IMR-90 (cell line): ENCODE measurements around the gene SEPTIN5. TPM values are rescaled to one million over a fixed set of nuclear protein-coding genes. Genes with fewer than 3 reads are reported as not detected.

Experiments used
- ATAC-seq: fragments of 200-7000 bp; cut with Tn5 transposase; 2 replicates; pipeline ENCODE4 v1.9.1; 2020; ENCODE audit warnings: low read depth, mild to moderate bottlenecking, moderate library complexity
- BruUV-seq: library from RNA; stranded (reverse); fragments of 400-500 nt; replicated peaks from 2 replicates; lab custom pipeline; 2021; lab: Mats Ljungman, UMichigan
- CTCF ChIA-PET: fragments of 300-600 bp; formaldehyde crosslinking; extraction: SDS; loops from one replicate; lab custom pipeline; 2021; ENCODE audit warnings: antibody characterized with exemption; lab: Yijun Ruan, JAX
- POLR2A ChIA-PET: fragments of 300-600 bp; sonication (Branson Sonifier 250); formaldehyde crosslinking; loops from one replicate; lab custom pipeline; 2022; ENCODE audit warnings: antibody characterized with exemption; ENCODE audit not compliant: unreplicated experiment; lab: Charles Lee
- DNase-seq: peaks from one replicate; pipeline ENCODE4 v3.0.0; 2013
- H2AFZ ChIP-seq: replicated peaks from 2 replicates; pipeline ENCODE3; 2013; ENCODE audit warnings: low read length, mild to moderate bottlenecking; ENCODE audit not compliant: poor library complexity
- H2AK5ac ChIP-seq: 2 replicates; pipeline ENCODE4 v1.6.1; 2013; ENCODE audit warnings: low read depth, low read length, inconsistent platforms
- H2AK9ac ChIP-seq: replicated peaks from 2 replicates; pipeline ENCODE3; 2013; ENCODE audit warnings: mild to moderate bottlenecking, low read depth, low read length, moderate library complexity; ENCODE audit not compliant: poor library complexity
- H2BK120ac ChIP-seq: 2 replicates; pipeline ENCODE4 v1.6.1; 2013; ENCODE audit warnings: low read depth, low read length, inconsistent platforms
- H2BK15ac ChIP-seq: 3 replicates; pipeline ENCODE4 v1.6.1; 2013; ENCODE audit warnings: low read depth, low read length, inconsistent platforms
- H2BK20ac ChIP-seq: 2 replicates; pipeline ENCODE4 v1.6.1; 2013; ENCODE audit warnings: low read depth, mild to moderate bottlenecking, inconsistent platforms, low read length, moderate library complexity
- H2BK5ac ChIP-seq: 2 replicates; pipeline ENCODE4 v1.6.1; 2013; ENCODE audit warnings: mild to moderate bottlenecking, low read depth, low read length, inconsistent platforms; ENCODE audit not compliant: poor library complexity, severe bottlenecking
- H3K14ac ChIP-seq: replicated peaks from 2 replicates; pipeline ENCODE4 v1.6.1; 2013; ENCODE audit warnings: low read depth, low read length, inconsistent platforms
- H3K18ac ChIP-seq: 2 replicates; pipeline ENCODE4 v1.6.1; 2013; ENCODE audit warnings: low read depth, low read length, control low read depth
- H3K23ac ChIP-seq: 2 replicates; pipeline ENCODE4 v1.6.1; 2013; ENCODE audit warnings: low read depth, low read length, inconsistent platforms
- H3K27ac ChIP-seq: 2 replicates; pipeline ENCODE4 v1.5.1; 2013; ENCODE audit warnings: mild to moderate bottlenecking, control low read depth, low read length; ENCODE audit not compliant: insufficient read depth
- H3K27me3 ChIP-seq: 2 replicates; pipeline ENCODE4 v1.6.1; 2013; ENCODE audit warnings: low read length; ENCODE audit not compliant: control insufficient read depth, insufficient read depth
- H3K36me3 ChIP-seq: 2 replicates; pipeline ENCODE4 v1.6.1; 2013; ENCODE audit warnings: low read length, mixed read lengths; ENCODE audit not compliant: control insufficient read depth, insufficient read depth
- H3K4ac ChIP-seq: 2 replicates; pipeline ENCODE4 v1.6.1; 2013; ENCODE audit warnings: low read depth, low read length, inconsistent platforms
- H3K4me1 ChIP-seq: 2 replicates; pipeline ENCODE4 v1.6.1; 2013; ENCODE audit warnings: low read length, mixed read lengths; ENCODE audit not compliant: control insufficient read depth, insufficient read depth
- H3K4me2 ChIP-seq: 2 replicates; pipeline ENCODE4 v1.6.1; 2013; ENCODE audit warnings: low read depth, mild to moderate bottlenecking, control low read depth, low read length, moderate library complexity
- H3K4me3 ChIP-seq: 2 replicates; pipeline ENCODE4 v1.5.1; 2013; ENCODE audit warnings: low read depth, mild to moderate bottlenecking, control low read depth, low read length, moderate library complexity; ENCODE audit not compliant: insufficient read depth
- H3K56ac ChIP-seq: 2 replicates; pipeline ENCODE4 v1.6.1; 2013; ENCODE audit warnings: low read length, inconsistent platforms; ENCODE audit not compliant: insufficient read depth; ENCODE audit errors: extremely low read depth
- H3K79me1 ChIP-seq, 2 experiments: 2 replicates each; pipeline ENCODE4 v1.6.1; 2013; ENCODE audit warnings: low read length in 2 of 2, inconsistent platforms in 1 of 2, low read depth in 1 of 2
- H3K9ac ChIP-seq: 2 replicates; pipeline ENCODE4 v1.6.1; 2013; ENCODE audit warnings: low read depth, low read length, control low read depth
- H3K9me1 ChIP-seq: 2 replicates; pipeline ENCODE4 v1.6.1; 2013; ENCODE audit warnings: low read length, inconsistent platforms; ENCODE audit not compliant: insufficient read depth
- H3K9me3 ChIP-seq: 2 replicates; pipeline ENCODE4 v1.6.1; 2013; ENCODE audit warnings: low read length; ENCODE audit not compliant: control insufficient read depth, insufficient read depth
- H4K20me1 ChIP-seq: 2 replicates; pipeline ENCODE4 v1.6.1; 2013; ENCODE audit warnings: low read length, inconsistent platforms; ENCODE audit not compliant: insufficient read depth
- H4K5ac ChIP-seq: 2 replicates; pipeline ENCODE4 v1.6.1; 2013; ENCODE audit warnings: mild to moderate bottlenecking, low read depth, low read length, control low read depth
- H4K8ac ChIP-seq, 2 experiments: 2 replicates each; pipeline ENCODE4 v1.6.1; 2013; ENCODE audit warnings: low read depth in 2 of 2, low read length in 2 of 2, control low read depth in 1 of 2, inconsistent platforms in 1 of 2
- H4K91ac ChIP-seq: 2 replicates; pipeline ENCODE4 v1.6.1; 2013; ENCODE audit warnings: low read depth, low read length, inconsistent platforms; ENCODE audit not compliant: insufficient read depth
- BHLHE40 ChIP-seq: fragments of 150-350 bp; IDR thresholded peaks from 2 replicates; pipeline ENCODE4 v1.6.1; 2016; ENCODE audit warnings: mild to moderate bottlenecking, low read depth, low read length
- CEBPB ChIP-seq: IDR thresholded peaks from 2 replicates; pipeline ENCODE4 v1.6.1; 2012; ENCODE audit warnings: low read depth, low read length, improper control_type of control experiment
- CHD1 ChIP-seq: IDR thresholded peaks from 2 replicates; pipeline ENCODE4 v1.6.1; 2012; ENCODE audit warnings: low read depth, low read length, improper control_type of control experiment
- FOS ChIP-seq: fragments of 150-350 bp; IDR thresholded peaks from 2 replicates; pipeline ENCODE4 v1.6.1; 2016; ENCODE audit warnings: low read depth, low read length
- MAFK ChIP-seq: IDR thresholded peaks from 2 replicates; pipeline ENCODE4 v1.6.1; 2012; ENCODE audit warnings: low read depth, low read length, improper control_type of control experiment
- MXI1 ChIP-seq: IDR thresholded peaks from 2 replicates; pipeline ENCODE4 v1.6.1; 2012; ENCODE audit warnings: low read depth, mild to moderate bottlenecking, low read length, moderate library complexity, borderline replicate concordance
- NFE2L2 ChIP-seq: fragments of 150-350 bp; IDR thresholded peaks from 2 replicates; pipeline ENCODE4 v1.6.1; 2016; ENCODE audit warnings: low read depth, mild to moderate bottlenecking, low read length
- POLR2A ChIP-seq: IDR thresholded peaks from 2 replicates; pipeline ENCODE4 v1.6.1; 2012; ENCODE audit warnings: mild to moderate bottlenecking, low read depth, low read length
- RAD21 ChIP-seq: IDR thresholded peaks from 2 replicates; pipeline ENCODE4 v1.6.1; 2012; ENCODE audit warnings: low read length, improper control_type of control experiment
- RCOR1 ChIP-seq: IDR thresholded peaks from 2 replicates; pipeline ENCODE4 v1.6.1; 2012; ENCODE audit warnings: mild to moderate bottlenecking, low read length, improper control_type of control experiment; ENCODE audit not compliant: insufficient replicate concordance
- RFX5 ChIP-seq: IDR thresholded peaks from 2 replicates; pipeline ENCODE4 v1.8.0; 2012; ENCODE audit warnings: low read depth, mild to moderate bottlenecking, low read length, moderate library complexity
- SMC3 ChIP-seq: fragments of 150-350 bp; IDR thresholded peaks from 2 replicates; pipeline ENCODE4 v1.6.1; 2016; ENCODE audit warnings: low read depth, mild to moderate bottlenecking, antibody characterized with exemption, low read length, moderate library complexity
- WGBS, 2 experiments: methylation state at CpG; one replicate each; pipeline versions ENCODE4 v1.1.5 to v1.1.7; 2013; ENCODE audit warnings: missing lambda C conversion rate in 2 of 2; ENCODE audit not compliant: insufficient read length in 1 of 2; ENCODE audit errors: extremely low coverage in 2 of 2; 5-methylcytosine and 5-hydroxymethylcytosine counted together
- dilution Hi-C: fragments of 300-500 bp; cut with HindIII; formaldehyde crosslinking; loops from one replicate; pipeline ENCODE4 v1.14.3; 2018; ENCODE audit warnings: low sequenced_read_pairs; ENCODE audit not compliant: unreplicated experiment
- in situ Hi-C: fragments of 300-500 bp; cut with MboI; formaldehyde crosslinking; loops from 3 replicates; pipeline ENCODE4 v1.14.3; 2019; ENCODE audit warnings: low sequenced_read_pairs, inconsistent platforms, mixed read lengths
- intact Hi-C: fragments of 100-400 bp; cut with micrococcal nuclease; formaldehyde crosslinking; loops from 2 replicates; pipeline ENCODE4 v1.10.0; 2022
- polyA plus RNA-seq, 3 experiments: library from polyadenylated mRNA; depleted of rRNA; stranded (reverse); fragments of >200 nt; gene quantifications; 2 replicates each; pipeline ENCODE4 v1.2.3, GENCODE V29; 2012; ENCODE audit warnings: low replicate concordance in 1 of 3
- total RNA-seq: library from RNA; depleted of rRNA; stranded (reverse); fragments of >200 nt; gene quantifications from 2 replicates; pipeline ENCODE4 v1.2.3, GENCODE V29; 2012
- TF ChIP-seq, protein P1 (sequence below): fragments of 150-350 bp; IDR thresholded peaks from 2 replicates; pipeline ENCODE4 v1.6.1; 2016; ENCODE audit warnings: low read depth, mild to moderate bottlenecking, low read length, moderate library complexity, borderline replicate concordance
- TF ChIP-seq, protein P2 (sequence below): fragments of 150-350 bp; IDR thresholded peaks from 2 replicates; pipeline ENCODE4 v1.6.1; 2017; ENCODE audit warnings: mild to moderate bottlenecking, antibody characterized with exemption, low read length, low read depth
- TF ChIP-seq, protein P3 (sequence below): conservative IDR thresholded peaks from 2 replicates; pipeline ENCODE4 v1.5.1; 2012; ENCODE audit warnings: mild to moderate bottlenecking, low read depth, low read length, improper control_type of control experiment

SEPTIN5 gene
- total and polyA plus RNA-seq, 2 of the 4 experiments (the other 2 are of a cell fraction) = 16.8 to 20.7 TPM

DNA sequence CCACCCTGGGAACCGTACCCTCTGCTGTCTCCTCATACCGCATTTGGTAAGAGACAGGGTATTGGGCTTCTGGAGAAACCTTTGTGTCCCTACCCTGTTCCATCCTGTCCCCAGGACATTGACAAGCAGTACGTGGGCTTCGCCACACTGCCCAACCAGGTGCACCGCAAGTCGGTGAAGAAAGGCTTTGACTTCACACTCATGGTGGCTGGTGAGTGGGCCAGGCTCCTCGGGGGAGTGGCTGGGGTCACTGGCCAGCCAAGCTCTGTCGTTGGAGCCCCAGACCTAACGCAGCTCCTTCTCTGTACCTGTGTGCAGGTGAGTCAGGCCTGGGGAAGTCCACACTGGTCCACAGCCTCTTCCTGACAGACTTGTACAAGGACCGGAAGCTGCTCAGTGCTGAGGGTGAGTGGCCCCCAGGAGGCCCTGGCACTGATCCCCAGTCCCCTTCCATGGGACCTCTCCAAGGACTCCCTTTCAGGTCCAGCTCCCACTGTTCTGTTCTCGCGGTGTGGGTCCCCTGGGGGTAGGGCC is 5.3 kb downstream of the SEPTIN5 start:
- Histone ChIP-seq H4K20me1 (peaks cover 6% of the 10 kb centered on the region; the same call in 1 of the 2 replicates), H2BK20ac (no peak overlapping the region), H3K4me2 (no peak overlapping the region), H3K9ac (no peak overlapping the region), H3K23ac (no peak overlapping the region; the same call in 1 of the 2 replicates), H2BK5ac (no peak overlapping the region), H2AFZ (no peak overlapping the region), H3K4ac (peak overlapping the region; percentile 43; the same call in 1 of the 2 replicates), H4K5ac (no peak overlapping the region), H3K36me3 (peaks cover 16% of the 10 kb centered on the region), H3K27me3 (peaks cover 15% of the 10 kb centered on the region; the same call in 1 of the 2 replicates), H2BK15ac (no peak overlapping the region), H2AK5ac (no peak overlapping the region), H3K79me1 (peaks cover 0 to 4% of the 10 kb centered on the region in 2 experiments; a peak in 1 of 4 replicates), H3K4me1 (peaks cover 12% of the 10 kb centered on the region), H3K9me1 (peaks cover 7% of the 10 kb centered on the region), H4K91ac (no peak overlapping the region), H3K27ac (no peak overlapping the region), H4K8ac (no peak overlapping the region), H3K14ac (no peak overlapping the region; the same call in 1 of the 2 replicates), H2AK9ac (no peak overlapping the region), H3K56ac (no peak overlapping the region), H3K4me3 (no peak overlapping the region), H3K18ac (no peak overlapping the region), H3K9me3 (no peaks in the 10 kb centered on the region), H2BK120ac (no peak overlapping the region)
- DNase-seq = no peak
- no TSS peak for BruUV-seq
- ChIA-PET CTCF (no interaction called here), POLR2A (no interaction called here)
- in situ Hi-C loops = no loop called here
- TF ChIP-seq RFX5 (no peak), MXI1 (no peak), NFE2L2 (no peak), BHLHE40 (no peak), SMC3 (no peak), CEBPB (no peak), RAD21 (no peak), FOS (no peak), MAFK (no peak), RCOR1 (no peak), POLR2A (no peak), CHD1 (no peak)
- TF ChIP-seq, protein P1, sequence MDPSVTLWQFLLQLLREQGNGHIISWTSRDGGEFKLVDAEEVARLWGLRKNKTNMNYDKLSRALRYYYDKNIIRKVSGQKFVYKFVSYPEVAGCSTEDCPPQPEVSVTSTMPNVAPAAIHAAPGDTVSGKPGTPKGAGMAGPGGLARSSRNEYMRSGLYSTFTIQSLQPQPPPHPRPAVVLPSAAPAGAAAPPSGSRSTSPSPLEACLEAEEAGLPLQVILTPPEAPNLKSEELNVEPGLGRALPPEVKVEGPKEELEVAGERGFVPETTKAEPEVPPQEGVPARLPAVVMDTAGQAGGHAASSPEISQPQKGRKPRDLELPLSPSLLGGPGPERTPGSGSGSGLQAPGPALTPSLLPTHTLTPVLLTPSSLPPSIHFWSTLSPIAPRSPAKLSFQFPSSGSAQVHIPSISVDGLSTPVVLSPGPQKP = no peak
- TF ChIP-seq, protein P2, sequence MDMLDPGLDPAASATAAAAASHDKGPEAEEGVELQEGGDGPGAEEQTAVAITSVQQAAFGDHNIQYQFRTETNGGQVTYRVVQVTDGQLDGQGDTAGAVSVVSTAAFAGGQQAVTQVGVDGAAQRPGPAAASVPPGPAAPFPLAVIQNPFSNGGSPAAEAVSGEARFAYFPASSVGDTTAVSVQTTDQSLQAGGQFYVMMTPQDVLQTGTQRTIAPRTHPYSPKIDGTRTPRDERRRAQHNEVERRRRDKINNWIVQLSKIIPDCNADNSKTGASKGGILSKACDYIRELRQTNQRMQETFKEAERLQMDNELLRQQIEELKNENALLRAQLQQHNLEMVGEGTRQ = no peak
- TF ChIP-seq, protein P3, sequence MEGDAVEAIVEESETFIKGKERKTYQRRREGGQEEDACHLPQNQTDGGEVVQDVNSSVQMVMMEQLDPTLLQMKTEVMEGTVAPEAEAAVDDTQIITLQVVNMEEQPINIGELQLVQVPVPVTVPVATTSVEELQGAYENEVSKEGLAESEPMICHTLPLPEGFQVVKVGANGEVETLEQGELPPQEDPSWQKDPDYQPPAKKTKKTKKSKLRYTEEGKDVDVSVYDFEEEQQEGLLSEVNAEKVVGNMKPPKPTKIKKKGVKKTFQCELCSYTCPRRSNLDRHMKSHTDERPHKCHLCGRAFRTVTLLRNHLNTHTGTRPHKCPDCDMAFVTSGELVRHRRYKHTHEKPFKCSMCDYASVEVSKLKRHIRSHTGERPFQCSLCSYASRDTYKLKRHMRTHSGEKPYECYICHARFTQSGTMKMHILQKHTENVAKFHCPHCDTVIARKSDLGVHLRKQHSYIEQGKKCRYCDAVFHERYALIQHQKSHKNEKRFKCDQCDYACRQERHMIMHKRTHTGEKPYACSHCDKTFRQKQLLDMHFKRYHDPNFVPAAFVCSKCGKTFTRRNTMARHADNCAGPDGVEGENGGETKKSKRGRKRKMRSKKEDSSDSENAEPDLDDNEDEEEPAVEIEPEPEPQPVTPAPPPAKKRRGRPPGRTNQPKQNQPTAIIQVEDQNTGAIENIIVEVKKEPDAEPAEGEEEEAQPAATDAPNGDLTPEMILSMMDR = no peak
- no CpG with 5 or more reads among the region's 12 CpGs for WGBS, 2 experiments
- dilution Hi-C loops = no loop called here
- ATAC-seq = no peak
- intact Hi-C loops = no loop called here
